ENCODE measurements around the gene AKAP13.

The AKAP13 gene

DNA sequence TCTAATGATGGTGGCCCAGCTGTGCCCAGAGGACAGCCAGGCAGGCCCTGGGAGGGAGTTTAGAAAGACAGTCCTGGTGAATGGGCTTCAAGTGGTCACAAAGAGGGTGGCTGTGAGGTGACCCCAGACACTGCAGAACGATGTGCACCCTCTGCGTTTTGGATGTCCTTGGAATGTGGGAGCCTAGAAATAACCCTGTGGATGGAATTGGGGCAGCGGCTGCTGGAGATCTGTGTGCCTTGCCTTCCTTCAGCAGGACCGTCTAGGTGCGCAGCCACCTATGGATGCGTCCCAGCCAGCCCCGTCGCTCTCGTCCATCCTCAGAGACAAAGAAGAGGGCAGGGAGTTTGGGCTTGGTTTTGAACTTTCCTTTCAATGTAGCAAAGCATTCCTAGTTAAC is 367.8 kb downstream of the AKAP13 start:
- no peak for DNase-seq

DNA sequence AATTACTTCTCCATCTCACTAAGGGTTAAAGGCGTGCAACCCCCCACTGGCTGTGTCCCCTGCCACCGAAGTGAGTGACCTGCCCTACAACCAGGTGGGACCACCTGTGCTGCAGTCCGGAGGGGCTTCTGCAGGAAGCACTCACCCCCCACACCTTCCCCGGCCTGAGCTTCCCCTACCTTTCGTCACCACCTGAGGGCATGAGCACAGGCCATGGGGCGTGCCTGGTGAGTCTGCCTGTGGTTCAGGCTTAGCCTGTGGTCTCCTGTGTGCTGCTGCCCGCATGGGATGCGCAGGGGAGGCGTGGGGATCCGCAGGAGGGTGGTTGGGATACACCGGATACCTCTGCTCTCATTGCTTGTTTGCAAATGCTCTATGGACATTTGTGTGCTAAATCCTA is 368.3 kb downstream of the AKAP13 start:
- DNase-seq: no peak

DNA sequence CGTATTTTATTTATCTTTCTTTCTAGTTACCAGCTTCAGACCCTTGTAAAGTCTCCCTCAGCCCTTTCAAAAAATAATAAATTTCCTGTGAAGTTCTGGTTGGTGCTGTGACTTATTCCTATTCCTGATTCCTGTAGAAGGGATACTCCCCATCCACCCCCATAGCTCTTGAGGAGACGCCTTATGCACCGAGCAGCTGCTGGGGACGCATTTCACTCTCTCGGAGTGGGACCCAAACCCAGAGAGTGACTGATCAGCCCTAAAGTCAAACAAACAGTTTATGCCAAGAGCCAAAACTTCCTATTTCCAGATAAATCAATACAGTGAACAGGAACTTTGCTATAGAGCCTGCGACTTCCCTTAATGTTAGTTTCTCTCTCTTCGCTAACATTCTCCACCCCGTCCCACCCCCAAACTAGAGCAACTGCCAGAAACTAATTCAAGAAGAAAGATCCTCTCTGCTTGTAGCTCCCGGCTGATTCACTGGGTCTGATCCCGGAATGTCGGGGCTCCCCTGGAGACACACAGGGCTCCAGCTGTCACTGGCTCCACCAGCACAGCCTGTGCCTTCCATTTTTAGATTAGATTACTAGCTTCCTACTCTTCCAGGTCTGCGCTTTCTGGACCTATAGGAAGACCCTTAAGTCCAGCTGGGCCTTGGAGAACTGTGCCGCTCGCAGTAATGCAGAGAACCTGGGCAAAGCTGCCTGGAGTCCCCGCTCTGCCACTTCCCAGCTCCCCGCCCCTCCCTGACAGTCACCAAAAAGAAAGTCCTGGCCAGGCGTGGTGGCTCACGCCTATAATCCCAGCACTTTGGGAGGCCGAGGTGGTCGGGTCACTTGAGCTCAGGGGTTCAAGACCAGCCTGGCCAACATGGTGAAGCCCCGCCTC is 369.1 kb downstream of the AKAP13 start:
- DNase-seq: peak in 1 of 2 donors; percentile 57

DNA sequence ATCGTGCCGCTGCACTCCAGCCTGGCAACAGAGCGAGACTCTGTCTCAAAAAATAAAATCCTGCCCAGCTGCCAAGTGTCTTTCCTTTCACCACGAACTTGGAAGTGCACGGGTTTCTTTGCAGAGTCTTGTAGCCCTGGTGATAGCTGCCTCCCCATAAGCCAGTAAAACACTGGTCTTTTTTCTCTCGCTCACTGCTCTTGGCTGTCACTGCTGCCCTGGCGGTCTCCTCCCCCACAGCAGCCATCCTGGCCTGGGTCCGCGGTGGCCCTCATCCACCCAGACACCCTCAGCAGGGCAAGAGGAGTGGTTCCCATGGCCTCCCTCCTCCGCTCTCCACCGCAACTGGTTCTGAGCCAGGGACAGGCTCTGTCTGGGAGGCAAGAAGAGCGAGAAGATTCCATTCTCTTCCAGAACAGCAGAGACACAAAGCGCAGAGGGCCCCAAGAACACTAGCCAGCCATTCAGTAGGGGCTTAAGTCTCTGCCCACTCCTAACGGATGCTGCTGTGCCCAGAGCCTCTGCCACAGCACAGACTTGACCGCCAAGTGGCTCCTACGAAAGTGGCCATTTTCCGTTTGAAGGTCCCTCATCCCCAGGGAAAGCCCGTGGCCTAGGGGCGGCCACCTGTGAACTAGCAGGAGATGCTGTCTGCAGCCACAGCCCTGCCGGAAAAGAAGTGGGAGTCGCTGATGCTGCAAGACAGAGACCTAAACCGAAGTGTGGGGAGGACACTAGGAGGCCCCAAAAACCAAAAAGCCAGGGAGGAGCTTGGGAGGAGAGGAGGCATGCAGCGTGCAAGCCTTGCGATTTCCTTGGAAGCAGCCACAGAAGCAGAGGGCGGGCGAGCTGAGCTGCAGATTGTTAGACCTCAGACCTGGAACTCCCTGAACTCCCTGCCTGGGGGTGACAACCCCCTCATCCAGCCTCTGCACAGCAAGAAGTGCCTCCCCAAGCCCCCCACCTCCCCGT is 370.2 kb downstream of the AKAP13 start:
- DNase-seq: peak; percentile 67 to 68

DNA sequence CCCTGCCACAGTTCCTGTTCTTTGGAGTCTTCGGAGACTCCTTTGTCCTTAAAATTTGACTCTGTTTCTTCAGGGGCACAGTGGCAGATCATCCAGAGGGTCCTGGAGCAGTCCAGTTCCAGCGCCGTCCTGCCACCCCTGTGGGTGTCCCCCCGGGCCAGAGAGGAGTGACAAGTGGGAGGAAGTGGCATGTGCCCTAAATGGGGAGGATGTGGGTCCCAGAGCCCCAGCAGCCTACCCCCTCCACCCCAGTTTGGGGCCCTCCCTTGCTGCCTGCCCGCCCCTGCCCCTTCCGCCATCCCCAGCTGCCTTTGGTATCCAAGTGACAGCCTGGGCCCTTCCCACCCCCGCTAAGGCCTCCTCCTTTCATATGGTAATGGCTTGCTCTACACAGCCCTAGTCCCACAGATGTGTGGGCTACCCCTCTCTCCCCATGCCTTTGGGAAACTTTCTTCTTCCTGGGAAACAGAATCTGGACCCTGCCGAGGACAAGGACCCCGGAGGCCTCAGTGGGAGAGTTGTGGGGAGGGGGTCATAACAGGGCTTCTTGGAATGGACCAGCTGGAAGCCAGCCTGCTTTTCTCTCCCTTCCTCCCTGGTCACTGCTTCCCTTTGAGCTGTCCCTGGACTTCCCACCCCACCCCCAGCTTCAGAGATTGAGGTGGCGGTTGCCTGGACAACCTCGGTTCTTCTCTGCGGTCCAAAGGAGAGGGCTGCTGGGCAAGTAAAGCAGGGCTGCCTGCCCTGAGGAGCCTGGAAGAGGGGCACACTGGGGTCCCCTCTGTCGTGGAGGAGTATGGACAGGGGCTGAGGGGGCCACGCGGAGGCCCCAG is 371.1 kb downstream of the AKAP13 start:
- peak; percentile 48 to 65 for DNase-seq

DNA sequence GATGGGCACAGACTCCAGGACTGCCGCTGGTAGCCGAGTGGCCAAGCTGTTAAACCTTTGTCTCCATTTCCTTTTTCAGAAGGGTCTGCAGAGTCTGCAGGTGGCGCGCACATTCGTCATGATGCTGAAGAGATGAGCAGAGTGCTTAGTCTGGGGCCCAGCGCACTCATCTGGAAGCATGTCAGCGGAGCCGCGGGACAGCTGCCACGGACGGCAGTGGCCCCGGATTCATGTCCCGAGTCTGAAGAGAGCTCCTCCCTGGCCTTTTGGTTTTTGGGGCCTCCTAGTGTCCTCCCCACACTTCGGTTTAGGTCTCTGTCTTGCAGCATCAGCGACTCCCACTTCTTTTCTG is 371.7 kb downstream of the AKAP13 start:
- DNase-seq: no peak

DNA sequence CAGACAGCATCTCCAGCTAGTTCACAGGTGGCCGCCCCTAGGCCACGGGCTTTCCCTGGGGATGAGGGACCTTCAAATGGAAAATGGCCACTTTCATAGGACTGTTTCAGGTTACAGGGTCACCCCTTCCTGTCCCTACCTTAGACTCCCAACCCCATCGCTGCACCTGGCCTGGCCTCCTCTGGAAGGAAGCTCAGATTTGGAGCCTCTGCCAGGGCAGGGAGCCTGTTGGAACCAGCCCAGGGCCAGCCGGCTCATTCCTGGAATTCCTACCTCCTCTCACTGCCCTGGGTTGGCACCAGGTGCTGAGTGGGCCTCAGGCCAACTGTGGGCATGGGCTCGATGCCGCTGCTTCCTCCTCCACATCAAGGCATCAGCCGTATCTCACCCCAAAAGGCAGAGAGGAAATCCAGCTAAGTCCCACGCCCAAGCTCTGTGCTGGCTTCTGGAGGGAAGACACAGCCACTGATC is 372.1 kb downstream of the AKAP13 start:
- DNase-seq: no peak

DNA sequence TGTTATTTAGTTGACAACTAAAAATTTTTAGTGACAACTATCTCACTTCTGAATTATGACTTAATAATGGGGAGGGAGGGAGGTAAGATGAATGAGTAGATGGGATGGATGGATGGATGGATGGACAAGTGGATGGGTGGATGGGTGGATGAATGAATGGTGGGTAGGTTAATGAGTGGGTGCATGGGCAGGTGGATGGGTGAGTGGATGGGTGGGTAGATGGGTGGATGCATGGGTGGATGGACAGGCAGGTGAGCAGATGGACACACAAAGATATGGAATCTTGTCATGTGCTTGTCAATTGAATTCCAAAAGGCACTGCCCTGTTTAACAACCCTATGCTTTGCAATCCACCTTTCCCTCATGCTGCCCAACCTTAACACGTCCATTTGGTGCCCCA is 372.9 kb downstream of the AKAP13 start:
- DNase-seq: no peak

DNA sequence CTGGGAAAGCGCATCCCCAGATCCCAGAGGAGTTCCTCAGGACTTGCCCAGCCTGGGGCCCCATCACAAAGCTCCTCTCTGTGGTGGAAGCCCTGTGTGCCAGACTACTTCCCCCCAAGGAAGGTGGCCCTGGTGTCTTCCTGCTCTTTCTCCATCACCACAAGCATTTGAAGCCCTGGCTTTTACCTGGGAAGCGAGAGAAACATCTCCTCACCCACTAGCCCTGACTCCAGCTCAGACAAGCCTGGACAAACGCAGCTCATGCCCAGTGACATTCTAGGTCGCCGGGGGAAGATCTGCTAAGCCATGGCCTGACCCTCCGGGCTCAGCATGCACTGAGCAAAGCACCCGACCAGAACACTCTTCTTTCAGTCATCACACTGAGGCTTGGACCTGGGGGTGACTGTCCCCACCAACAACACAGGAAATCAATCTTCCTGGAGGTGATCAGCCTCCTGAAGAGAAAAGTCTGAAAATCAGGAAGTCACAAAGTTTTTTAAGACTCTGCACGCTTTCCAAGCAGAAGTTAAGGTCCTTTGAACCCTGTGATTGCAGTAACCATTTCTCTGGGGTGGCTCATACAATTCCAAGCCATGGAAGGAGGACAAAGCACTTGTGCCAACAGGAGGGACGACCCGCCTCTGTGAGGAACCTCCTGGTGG is 373.5 kb downstream of the AKAP13 start:
- DNase-seq: no peak

DNA sequence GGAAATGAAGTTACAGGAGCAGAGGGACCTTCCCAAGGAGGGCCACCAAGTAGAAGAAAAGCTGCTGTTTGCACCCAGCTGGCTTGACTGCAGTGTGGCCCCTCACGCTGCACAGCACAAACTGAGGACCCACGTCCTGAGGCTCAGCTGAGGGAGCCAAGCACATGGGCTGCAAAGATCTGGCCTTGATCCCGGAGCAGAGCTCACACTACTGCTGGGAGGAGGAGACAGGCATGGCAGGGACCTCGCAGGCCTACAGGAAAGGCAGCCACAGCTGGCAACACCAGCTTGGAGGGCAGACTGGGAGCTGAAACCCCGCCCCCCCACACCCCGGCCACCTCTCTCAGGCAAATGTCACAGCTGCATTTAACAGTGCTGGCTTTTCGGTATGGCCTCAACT is 374.6 kb downstream of the AKAP13 start:
- peak in 1 of 2 donors; percentile 17 for DNase-seq

DNA sequence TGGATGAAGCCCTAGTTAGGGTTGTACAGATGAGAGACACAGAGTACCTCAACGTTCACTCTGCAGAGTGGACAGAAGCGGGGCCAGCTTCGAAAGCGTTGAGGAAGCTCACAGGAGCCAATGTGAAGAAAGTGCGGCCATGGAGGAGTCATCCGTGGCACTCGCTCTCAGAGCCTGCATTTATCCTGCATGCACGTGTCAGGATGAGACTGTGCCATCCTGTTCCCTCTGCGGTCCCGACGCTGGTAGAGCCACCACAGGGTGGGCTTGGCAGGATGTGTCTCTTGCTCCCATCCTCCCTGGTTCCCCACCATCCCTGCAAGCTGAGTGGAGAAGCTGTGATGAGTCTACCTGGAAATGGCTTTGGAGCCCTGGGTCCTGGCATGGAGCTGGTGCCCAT is 375.1 kb downstream of the AKAP13 start:
- DNase-seq: no peak

DNA sequence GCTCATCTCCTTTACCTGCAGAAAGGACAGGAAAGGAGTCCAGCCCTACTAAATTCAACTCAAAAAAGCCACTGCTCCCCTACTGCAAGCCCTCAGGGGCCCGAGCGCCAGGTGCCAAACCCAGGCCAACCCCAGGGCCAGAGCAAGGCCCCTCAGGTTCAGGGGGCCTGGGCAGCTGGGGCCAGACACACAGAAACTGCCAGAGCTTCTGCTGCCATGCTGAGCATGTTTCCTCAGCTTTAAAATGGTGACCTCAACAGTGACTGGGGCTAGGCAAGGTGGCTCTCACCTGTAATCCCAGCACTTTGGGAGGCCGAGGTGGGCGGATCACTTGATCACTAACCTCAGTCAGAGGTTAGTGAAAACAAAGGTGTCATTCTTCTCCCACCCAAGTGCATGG is 375.5 kb downstream of the AKAP13 start:
- DNase-seq: no peak

DNA sequence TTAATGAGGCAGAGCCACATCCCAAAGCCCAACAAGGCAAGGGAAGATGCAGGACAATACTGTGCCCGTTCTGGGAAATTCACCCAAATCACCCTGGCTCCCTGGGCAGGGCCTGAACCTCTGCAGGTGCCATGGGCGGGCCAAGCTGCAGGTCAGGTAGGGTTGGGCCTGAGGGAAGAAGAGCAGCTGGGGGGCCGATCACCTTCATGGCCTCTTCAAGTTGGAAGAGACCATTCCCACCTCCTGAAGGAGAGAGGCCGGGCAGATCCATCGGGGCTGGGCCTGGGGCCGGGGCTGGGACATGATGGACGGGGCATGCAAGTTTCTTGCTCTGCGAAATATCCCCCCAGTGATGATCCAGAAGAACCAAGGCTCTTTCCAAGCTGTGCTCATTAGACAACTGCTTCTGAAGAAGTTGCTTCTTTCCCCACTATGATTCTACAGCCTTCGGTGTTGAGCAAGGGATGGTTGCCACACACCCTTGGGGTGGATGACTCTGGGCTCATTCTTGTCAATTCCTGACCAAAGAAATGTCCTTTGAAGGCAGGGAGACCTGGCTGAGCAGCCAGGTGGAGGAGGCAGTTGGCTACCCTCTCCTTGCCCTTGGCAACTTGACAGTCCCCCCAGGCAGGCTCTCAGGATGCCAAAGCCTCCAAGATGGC is 376.1 kb downstream of the AKAP13 start:
- DNase-seq: no peak

DNA sequence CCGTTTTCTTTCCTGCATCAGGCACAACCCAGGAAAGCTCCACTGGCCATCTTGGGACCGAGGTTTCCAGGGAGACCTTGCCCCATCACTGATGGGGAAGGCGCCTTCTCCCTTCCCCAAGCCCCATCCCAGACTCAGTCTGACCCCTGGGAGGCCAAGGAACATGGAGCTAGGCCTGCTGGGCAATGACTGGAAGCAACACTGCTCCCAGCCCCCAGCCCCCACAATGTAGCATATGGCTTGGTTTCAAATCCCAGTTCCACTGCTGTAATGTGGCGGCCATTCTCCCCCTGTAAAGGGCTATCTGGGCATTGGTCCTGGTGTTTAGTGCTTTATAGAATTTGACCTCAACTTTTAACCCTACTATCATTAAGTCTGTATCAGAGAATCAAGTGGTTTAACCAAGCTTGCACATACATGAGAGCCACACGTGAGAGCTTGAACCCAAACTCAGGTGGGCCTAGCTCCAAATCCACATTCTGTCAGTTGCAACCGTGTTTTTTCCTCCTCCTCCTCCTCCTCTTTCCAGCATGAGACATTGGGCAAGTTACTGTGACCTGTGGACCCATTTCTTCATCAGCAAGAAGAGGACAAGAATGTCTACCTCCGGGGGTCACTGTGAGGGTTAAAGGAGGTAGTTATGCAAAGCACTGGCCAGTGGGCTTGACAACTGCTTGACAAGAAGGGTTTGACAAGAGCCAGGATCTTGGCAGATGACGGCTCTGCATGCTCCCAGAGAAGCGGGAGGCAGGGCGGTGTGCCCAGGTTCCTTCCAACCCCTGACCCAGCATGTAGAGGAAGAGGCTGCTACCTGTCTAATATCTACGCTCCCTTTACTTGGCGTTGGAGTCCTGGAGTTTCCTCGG is 376.9 kb downstream of the AKAP13 start:
- DNase-seq: no peak

DNA sequence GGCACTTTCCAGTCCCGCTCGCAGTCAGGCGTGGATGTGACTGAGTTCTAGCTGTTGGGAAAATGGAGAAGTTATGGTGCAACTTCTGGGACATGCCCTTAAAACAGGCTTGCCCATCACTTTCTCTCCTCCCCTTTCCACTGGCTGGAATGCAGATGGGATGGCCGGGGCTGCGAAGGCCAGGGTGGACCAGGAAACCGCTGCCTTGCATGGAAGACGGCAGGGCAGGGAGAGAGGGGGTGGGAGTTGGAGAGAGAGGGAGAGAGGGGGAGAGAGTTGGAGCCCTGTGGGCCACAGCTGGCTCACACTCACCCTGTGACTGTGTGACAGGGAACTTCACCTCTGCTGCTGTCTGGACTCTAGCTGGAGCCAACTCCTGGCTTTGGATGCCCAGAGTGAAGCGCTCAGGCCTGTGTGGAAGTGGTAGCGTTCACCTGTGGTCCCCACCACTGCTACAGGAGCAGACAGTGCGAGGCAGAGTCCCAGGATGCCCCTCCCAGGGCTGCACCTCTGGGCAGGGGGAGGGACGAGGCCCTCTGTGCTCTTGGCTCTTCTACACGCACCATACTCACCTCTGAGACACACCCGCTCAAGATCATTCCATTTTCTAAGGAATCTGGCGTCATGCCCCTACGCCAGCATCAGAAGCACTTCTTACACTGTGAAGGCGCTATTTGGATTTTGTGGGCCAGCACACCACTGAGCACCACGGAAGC is 377.7 kb downstream of the AKAP13 start:
- no peak for DNase-seq

DNA sequence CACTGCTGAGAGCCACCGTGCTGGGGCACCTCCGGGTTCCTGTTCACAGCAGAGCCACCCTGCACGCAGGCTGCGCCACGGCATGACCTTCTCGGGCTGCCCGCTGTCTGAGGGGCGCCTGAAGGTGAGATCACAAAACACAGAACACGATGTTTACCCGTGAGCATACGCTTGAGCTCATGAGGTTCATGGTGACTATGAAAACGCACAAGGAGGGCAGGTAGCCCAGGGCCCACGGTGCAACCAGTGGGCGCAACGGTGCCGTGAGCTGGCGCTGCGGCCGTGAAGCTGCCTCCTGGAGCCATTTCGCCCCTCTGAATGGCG is 378.2 kb downstream of the AKAP13 start:
- no peak for DNase-seq

DNA sequence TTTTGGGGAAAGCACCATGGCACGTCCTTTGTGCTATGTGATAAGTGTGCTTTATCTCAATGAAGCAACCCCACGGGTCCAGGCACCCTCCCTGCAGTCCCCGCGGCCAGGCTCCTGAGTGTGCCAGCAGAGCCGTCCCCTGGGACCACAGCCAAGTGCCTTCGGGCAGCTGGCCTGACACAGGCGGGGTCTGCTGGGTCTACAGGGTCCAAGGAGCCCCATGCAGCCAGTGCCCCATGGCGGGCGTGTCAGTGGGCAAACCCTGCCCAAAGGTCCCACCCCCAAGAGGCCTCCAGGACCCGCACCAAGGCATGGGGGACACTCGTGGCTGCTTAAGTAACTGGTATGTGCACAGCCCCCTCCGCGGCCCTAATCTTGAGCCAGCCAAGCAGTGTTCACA is 379.0 kb downstream of the AKAP13 start:
- no peak for DNase-seq

DNA sequence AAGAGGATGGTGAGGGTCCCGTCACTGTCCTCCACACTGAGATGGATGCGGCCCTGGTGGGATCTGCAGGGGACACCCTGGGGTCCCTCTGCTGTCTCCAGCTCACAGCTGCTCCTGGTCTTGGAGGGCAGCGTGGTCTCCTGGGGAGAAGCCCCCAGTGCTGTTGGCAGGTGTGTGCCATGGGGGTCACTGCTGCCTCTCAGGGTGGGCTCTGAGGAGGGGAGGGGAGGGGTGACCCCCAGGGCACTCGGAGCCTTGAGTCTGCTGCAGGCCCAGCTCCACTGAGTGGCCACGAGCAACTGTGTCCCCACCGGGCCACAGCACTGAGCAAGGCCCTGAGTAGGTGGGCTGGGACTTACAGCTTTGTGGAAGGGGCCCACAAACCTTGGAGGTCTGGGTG is 379.6 kb downstream of the AKAP13 start:
- no peak for DNase-seq

DNA sequence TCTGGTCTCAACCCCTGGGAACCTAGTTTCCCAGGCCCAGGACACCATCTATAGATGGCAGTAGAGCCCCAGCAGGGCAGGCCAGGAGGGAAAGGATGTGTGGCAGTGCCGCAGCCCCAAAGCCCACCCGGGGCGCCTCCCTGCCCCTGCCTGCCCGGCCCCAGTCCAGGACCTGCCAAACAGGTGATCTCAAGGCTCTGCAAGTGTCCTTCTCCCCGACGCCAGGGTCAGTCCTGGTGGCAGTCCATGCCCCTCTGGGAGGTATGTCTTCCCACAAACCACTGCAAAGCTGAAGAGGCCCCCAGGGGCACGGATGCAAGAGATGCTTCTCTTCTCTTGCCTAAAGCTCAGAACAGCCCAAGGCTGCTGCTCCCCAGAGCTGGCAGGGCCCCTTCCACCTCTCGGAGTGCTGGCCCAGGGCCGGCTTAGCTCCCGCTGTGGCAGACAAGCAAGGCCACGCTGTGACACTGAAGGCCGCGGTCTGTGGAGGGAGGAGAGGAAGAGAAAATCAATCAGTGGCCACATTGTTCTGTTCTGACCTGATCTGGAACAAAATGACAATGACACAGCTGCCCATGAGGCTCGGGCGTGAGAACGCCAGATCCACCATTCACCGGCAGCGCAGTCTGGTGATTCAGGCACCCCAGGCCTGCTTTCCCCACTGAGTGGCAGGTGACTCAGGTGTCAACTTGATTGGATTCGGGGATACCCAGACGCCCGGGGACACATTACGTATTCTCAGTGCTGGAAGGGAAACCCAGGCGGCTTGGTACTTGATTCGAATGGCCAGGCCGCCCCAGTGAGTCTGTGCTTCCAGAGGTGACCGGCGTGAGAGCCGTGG is 380.3 kb downstream of the AKAP13 start:
- DNase-seq: no peak
